Stimulated activated CD4-positive, alpha-beta T cell treated with anti-CD3 and anti-CD28 coated beads, TNF-alpha, amount 100 ng/mL, for 4 hours (primary cell): ENCODE measurements around the gene MTM1.
A peak's percentile ranks its signal among the peaks of the same experiment; 100 is the strongest.

Experiments used
- DNase-seq, 3 experiments: peaks; one replicate each; pipeline ENCODE4 v3.0.0-alpha.2; 2020; ENCODE audit warnings: low read depth in 3 of 3

Gene MTM1

DNA sequence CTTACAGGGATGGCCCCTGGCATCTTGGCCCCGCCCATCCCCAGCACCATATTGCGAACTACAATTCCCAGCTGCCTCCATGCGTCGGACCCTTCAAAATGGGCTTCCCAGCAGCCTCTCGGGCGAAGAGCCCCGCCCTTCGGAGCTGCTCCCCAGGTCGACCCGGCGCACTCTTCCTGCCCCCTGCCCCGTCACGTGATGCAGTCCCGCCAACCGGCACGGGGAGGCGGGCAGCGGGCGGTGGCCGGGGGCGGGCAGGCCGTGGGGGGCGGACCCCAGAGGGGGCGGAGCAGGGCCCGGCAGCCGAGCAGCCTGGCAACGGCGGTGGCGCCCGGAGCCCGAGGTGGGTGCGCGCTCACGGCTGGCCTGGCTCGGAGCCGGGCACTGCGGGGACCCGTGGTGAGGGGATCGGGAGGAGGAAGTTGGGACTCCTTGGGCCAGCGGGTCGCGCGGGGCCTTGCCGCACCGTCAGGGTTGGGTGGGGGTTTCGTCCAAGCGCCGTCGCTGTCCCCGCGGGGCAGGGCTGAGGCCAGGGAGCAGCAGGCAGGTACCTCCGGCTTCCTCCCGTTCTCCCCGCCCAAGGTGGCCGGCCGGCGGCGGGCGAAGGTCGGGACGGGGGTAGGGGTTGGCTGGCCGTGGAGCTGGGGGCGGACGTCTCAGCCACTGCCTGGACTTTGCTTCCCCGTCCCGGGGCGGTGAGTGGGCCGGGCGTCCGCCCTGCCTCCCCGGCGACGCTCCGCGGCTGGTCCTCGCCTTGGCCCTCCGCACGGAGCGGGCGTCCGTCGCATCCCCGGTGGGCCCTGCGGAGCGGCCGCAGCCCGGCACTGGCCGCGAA, at the start of gene MTM1:
Gene MTM1, plus strand, starts transcription at position 302 of the 835 bp plus-strand sequence. CDS start 23,994 bp downstream, outside the sequence.
- DNase-seq, result peak; percentile 72 to 86 (median 83)

- no peak for DNase-seq
These were observed 45.9 kb upstream of the MTM1 start for GRCh38 chrX:150522494-150522893.

DNA sequence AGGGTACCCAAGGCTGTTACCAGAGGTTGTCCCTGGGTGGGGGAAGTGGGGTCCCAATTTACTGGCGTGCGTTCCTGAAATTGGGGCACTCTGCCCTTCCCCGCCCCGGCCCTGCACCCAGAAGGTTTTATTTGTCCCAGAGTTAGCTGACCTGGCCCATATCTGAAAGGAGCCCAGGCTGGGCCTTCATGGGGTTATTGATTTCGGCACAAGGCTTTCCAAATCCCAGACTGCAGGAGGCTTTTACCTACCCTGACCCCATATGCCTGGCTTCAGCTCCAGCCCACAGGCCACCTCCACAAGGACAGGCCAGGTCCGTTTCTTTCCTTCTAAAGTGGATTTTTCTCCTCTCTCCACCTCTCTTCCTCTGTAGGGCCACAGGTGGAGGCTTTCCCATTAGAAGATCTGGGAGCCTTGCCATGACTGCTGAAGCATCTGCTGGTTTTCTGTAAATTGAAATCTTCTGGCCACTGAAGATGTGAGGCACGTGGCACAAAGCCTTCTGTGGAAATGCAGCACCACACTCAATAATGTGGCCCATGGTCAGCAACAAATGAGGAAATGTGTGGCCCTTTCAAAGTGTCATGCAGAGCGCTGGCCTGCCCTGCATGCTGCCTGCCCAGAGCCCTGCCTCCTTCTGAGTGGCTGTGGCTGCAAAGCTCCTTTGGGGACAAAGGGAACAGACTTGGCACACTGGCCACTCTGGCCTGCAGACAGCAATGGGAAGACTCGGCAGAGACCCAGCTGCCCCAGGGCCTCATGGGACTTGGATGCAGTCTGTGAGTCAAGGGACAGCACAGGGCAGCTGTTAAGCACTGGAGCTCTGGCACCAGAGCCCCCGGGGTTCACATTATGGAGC, 43.1 kb upstream of the MTM1 start:
- no peak for DNase-seq

- no peak for DNase-seq
These were observed 41.7 kb upstream of the MTM1 start for GRCh38 chrX:150526692-150527091.

GRCh38 chrX:150527108-150527507, 41.3 kb upstream of the MTM1 start:
- DNase-seq, result no peak

DNA sequence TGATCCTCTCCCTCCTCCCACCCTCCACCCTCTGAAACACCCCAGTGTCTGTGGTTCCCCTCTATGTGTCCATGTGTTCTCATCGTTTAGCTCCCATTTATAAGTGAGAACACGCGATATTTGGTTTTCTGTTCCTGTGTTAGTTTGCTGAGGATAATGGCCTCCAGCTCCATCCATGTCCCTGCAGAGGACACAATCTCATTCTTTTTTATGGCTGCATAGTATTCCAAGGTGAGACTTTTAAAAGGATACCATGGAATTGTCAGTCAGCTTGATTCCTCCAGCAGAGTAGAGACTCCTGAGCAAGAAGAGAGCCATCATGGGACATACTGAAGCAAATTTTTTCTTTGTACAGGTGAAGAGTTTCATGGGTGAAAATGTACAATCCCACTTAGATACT, 38.8 kb upstream of the MTM1 start:
- DNase-seq, result no peak

GRCh38 chrX:150530821-150531220, 37.6 kb upstream of the MTM1 start:
- DNase-seq, result no peak

DNA sequence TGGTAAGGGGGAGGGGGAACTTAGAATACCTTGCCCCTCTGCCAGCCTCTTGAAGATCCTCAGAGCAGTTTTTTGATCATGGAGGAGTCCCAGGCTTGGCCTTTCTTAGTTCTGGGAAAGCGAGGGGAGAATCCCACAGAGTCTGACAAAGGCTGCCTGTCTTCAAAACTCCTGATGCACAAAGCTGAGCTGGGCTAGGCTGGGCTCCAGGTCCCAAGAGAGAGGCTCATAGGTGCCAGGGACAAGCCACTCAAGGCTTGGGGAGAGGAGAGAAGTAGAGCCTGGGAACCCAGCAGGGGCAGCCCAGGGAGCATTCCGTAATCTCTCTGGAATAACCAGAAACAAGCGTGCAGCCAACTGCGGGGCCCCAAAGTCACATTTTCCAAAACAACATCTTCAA, 37.0 kb upstream of the MTM1 start:
- no peak for DNase-seq

GRCh38 chrX:150533863-150534262, 34.6 kb upstream of the MTM1 start:
- no peak for DNase-seq

DNA sequence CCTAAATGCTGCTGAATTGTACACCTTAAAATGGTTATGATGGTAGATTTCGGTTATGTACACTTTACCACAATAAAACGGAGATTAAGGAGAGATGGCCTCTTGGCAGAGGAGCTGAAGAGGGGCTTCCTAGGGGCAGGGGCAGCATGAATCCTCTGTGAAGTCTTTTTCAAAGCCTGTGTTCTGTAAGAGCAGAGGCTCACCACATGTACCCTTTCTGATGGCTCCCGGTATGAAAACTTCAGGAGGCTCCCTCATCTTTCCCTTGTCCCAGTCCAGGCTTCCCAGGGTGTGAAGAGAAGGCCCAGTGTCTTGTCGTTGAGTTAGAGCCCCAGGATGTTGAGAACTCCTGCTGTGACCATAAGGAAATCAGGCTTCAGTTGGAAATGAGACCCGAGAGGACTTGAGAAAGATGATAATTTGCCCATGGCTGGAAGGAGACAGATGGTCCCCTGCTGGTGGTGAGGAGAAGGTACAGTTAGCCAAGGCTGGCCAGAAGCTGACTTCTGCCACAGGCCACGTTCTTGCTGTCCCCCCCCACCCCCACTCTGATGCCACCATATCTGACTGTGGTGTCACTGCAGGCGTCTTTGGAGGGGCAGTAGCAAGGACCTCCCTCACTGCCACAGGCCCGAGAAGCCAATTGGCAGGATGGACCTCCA, 31.8 kb upstream of the MTM1 start:
- DNase-seq, result no peak

DNA sequence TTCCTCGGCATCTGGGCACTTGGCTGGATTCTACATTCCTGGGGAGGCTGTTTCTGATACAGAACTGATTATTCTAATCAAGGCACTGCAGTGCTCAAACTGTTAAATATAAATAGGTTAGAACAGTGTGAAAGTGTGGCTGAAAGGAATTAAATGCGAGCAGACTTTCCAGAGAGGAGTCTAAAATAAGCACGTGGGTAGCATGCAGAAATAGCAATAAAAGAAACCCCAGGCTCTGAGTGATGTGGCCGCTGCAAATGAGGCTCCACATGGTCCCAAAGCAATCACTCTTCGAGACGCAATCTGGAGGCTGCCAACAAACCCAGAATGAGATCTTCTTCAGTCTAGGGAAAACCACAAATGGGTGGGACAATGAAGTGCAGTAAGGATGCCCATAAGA, 30.6 kb upstream of the MTM1 start:
- no peak for DNase-seq

DNA sequence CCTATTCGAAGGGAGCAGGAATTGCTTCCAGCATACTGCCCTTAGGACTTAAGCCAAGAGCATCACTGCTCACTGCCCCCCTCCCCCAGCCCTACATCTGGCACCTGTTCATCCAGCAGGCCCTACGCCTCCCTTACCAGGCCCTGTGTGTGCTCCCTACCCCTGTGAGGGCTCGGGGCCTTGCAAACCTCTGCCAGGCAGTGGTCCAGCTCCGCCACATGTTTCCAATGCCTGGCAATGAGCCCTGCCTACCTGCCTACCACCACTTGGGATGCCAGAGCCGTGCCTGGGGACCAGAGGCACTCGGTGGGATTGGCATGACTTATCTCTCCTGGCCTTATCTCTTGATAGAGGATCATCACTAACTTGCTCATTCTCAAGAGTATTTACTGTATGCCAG, 27.5 kb upstream of the MTM1 start:
- no peak for DNase-seq

DNA sequence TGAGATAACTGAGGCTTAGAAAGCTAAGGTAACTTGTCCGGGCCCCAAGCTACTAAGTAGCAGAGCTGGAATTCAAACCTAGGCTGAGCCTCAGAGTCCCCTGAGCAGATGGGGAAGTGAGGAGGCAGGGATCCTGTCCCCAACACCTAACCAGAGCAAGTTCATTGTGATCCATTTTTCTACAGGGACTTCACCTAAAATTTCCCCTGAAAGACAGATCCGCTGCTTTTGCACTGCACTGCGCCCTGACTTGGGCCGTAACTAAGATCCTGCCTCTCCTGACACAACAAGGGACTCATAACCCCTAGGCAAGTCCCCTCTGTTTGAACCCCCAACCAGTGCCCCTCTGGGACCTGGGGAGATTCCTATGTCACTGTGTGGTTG, 25.6 kb upstream of the MTM1 start:
- DNase-seq, result no peak

DNA sequence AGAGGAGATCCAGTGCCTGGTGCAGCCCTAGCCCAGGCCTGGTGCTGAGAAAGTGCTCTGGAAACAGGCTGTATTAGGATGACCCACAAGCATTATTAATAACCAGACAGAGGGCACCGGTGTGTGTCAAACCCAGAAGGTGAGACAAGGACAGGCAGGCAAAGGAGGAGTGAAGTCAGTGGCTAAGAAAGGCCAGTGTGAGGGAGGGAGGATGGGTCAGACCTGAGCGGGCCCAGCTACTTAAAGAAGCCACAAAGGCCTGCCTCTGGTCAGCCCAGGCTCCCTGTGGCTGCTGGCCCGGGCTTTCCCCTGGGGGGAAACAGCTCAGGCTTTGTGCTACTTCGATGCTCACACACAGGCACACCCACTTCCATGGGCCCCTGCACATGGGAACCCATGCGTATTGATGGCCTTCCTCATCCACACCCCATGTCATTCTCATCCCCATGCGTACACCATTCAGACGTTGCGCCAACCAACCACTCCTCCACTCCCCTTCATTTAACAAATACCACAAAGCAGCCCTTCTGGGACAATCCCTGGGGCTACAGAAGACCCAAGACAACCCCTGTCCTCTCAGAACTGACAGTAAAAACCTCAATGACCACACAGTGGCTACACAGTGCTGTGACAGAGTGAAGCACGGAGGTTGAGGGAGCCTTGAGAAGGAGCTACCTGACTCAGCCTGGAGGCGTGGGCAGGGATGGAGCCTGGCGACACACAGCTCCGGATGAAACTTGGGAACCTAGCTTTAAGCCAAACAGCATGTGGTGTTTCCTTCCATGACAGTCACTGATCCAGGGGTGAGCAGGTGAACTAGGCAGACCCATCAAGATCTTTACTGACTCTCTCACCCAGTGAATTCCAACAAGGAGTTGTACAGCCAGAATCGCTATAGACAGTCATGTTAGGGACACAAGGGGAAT, 24.9 kb upstream of the MTM1 start:
- no peak for DNase-seq

- no peak for DNase-seq
These were observed 24.1 kb upstream of the MTM1 start for GRCh38 chrX:150544222-150544787.

- DNase-seq, result no peak
These were observed 23.3 kb upstream of the MTM1 start for GRCh38 chrX:150544835-150545770.

DNA sequence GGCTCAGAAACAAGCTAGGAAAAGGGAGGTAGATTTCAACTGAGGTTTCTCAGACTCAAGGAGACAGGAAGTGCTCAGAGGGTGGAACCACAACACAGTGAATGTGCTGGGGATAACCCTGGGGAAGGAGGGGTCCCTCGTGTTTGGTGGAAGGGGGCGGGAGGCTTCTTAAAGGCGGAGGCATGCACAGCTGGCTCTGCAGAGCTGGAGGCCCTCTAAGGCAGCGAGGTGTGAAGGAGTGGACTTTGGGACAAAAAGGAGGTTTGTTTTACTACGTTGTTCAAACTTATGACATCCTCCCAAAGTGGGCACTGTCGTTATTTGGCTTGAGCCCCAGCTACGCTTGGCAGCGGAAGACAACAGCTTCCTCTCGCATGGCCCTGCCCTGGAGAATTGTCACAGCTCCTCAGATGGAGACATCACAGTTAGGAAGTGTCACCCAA, 21.7 kb upstream of the MTM1 start:
- DNase-seq, result peak in 1 of 3 experiments; percentile 11

- no peak for DNase-seq
These were observed 20.9 kb upstream of the MTM1 start for GRCh38 chrX:150547375-150548115.

GRCh38 chrX:150548251-150548650, 20.2 kb upstream of the MTM1 start:
- no peak for DNase-seq
